Esophagus mucosa (tissue), 1 donor: ENCODE data around the gene KCNA5. TPM values are rescaled to one million over a fixed set of nuclear protein-coding genes. Genes with fewer than 3 reads are reported as not detected.

Source experiments
- ATAC-seq: fragments of 200-7000 bp; cut with Tn5 transposase; one replicate; pipeline ENCODE4 v1.9.1; 2020
- total RNA-seq: library from RNA; stranded (reverse); gene quantifications from one replicate; pipeline ENCODE4 v1.2.4, GENCODE V29; 2023
- donor health status: DM: yes; HTN: yes; CAD: no.

KCNA5 gene
- total RNA-seq, 1 donor from 2014 or later = not detected

DNA sequence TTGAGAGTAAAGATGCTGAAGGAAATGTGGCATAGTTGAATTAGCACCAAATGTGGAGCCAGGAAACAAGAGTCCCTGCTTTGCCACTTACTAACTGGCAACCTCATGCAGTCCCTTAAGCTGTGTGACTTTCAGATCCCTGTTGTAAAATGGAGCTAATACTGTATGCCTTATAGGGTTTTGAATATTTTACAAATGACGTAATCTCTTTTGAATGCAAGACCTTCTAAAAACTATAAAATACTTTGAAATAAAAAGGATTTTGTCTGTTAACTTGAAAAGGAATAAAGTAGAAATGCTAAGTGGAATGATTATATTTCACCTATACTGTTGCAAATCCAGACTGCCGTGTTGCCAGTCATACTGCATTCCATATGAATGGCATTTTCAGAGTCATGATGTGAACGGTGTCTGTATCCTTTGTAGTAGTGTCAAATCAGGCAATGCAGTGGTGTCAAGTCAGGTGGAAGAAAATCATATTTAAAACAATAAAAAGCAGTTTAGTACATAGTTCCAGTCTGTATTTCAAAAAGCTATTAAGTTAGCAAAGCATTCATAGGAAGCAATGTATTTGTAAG is 21.3 kb downstream of the KCNA5 start:
- ATAC-seq = no peak

DNA sequence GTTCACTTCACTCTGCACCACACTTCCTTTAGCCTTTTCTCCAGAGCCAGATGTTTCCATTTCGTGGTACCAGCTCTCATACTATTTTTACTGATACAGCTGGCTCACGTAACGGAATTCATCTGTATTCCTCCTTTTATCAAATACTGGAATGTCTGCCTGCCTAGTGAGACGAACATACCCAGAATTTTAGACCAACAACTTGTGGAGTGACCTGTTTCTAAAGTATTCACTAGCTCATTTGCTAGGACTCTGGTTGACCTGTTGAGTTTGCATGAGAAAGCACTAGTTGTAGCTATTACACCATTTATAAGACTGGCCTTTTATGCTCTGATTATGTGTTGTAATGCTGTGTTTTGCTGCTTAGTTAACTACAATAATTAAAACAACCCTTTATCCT is 22.6 kb downstream of the KCNA5 start:
- ATAC-seq = no peak

DNA sequence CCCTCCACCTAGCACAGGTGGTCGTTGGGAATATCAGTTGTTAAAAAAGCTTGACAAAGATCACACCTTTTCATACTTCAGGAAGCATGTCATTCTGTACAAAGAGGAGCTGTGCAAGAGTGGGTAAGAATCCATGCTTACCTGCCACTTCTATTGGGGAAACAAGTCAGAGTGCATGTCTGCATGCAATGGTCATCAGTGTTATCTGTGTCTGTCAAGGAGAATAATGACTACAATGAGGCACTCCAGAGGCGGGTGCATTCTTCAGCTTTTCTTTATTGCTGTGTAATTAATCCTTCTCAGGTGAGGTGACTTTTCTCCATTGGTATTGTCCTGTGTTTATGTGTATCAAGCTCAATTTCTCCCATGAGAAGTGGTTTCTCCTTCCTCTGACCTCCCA is 24.4 kb downstream of the KCNA5 start:
- no peak for ATAC-seq

DNA sequence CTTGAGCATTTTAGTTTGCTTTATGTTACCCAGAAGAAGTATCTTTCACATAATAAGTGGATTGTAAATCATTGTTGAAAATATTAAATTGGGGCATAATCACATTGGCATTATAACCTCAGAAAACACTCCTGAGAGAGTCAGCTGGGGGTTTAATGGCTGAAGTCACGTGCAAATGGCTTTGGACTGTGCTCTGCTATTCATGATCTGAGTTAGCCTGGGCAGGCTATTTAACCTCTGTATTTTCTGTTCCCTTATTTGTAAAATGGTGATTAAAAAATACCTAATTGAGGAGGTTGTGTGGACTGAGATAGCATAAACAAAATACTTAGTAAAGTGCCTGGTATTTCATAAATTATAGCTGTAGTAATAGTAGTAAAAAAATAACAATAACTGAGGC is 24.9 kb downstream of the KCNA5 start:
- ATAC-seq = no peak

DNA sequence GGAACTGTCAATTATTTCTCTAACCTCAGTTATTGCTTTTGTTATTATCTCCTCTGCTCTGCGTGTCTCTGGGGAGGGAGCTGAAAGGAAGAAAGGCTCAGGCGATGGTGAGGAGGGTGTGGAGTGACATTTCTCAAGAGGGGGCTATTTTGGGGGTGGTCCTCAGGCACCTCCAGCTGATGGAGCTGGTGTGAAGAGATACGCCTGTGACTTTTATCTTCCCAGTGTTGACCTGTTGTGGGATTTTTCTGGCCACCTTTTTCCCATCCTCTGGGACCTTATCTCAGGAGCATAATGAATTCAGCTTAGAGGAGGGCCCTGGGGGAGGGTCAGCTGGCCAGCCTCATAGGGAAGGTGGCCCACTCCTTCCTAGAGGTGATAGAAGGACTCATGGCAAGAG is 26.4 kb downstream of the KCNA5 start:
- ATAC-seq = no peak

GRCh38 chr12:5071496-5071895 is 27.8 kb downstream of the KCNA5 start:
- no peak for ATAC-seq

- no peak for ATAC-seq
Measured at GRCh38 chr12:5072311-5072710, 28.6 kb downstream of the KCNA5 start.

GRCh38 chr12:5073054-5073453 is 29.4 kb downstream of the KCNA5 start:
- no peak for ATAC-seq

GRCh38 chr12:5073853-5074252 is 30.2 kb downstream of the KCNA5 start:
- no peak for ATAC-seq

GRCh38 chr12:5076761-5077160 is 33.1 kb downstream of the KCNA5 start:
- no peak for ATAC-seq

DNA sequence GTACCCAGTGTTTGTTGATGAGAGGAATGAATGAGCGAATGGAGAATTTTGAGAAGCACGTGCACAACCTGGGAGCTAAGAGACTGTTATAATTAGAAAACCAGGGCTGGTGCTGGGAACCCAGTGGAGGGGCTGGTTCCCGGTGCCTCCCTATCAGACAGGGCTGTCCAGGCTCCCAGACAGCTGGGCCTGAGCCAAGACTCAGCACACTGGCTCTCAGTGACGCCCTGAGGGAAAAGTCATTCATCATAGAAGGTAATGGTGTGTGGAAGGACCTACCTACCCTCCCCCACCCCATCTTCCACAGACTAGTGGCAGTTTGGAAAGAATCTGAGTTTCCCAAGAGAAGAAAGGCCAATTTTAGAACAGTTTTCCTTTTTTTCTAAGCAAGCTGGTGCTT is 34.7 kb downstream of the KCNA5 start:
- ATAC-seq = no peak

DNA sequence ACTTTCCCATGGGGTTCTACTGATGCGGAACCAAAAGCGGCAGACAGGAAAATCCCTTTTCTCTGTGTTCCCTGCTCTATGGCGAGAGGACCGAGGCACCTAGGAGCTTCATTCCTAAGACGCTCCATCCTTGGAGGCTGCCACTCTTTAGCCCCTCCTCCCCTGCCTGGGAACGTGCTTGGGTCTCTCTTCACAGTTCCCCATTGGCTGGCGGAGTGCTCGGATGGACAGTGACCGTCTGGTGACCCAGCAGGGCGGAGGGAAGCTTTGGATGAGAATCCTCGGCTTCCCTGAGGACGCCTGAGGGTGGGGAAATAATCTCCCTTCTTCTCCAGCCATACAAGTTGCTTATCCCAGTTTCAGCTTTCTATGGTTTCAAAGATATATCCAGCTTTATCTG is 37.3 kb downstream of the KCNA5 start:
- ATAC-seq = no peak

GRCh38 chr12:5083955-5084849 is 40.5 kb downstream of the KCNA5 start:
- ATAC-seq = peak; percentile 66

DNA sequence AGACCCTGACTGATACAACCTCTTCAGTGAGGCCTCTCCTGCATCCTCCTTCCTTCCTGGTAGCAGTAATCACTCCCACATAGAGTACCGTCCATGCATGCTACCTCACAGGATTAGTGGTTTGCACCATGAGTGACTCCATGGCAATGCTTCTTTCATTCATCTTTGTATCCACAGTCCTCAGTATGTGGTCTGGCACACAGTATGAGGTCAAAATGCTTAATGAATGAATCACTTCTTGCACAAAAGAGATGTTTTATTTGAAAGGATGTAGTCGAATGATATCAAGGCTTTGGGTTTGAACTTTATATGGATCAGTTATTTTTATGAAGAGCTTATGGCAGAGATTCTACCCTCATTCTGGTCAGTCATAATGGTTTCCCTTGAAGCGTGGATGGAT is 42.2 kb downstream of the KCNA5 start:
- ATAC-seq = peak; percentile 51

- ATAC-seq = no peak
Measured at GRCh38 chr12:5087831-5088554, 44.3 kb downstream of the KCNA5 start.

DNA sequence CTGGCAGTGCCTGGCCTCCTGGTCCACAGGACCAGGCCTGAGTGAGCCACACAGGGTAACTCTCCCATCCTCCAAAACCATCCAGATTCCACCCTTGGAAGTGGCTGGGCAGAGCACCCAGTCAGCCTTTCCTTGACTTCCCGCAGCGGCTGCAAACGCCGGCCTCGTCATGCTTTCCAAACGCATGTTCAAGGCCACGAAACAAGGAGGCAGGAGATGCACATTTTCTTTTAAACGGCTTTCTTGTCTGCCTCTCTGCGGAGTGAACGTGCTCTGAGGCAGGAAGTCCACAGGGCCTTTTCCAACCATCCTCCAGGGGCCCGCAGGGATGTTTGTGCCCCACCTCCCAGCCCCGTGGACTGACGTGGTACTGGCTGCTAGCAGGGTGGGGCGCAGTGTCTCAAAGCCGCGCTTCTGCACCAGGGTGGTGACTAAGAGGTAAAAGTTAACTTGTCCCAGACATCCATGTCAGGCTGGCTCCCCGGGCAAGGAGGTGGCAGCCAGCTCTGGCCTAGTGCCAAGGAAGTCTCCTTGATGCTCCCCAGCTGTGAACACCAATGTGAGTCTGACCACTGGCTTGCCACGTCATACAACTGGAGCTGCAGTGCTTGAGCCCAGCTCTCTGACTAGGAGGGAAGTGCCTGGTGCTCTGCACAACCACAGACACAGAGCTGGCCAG is 45.0 kb downstream of the KCNA5 start:
- peak; percentile 34 for ATAC-seq

DNA sequence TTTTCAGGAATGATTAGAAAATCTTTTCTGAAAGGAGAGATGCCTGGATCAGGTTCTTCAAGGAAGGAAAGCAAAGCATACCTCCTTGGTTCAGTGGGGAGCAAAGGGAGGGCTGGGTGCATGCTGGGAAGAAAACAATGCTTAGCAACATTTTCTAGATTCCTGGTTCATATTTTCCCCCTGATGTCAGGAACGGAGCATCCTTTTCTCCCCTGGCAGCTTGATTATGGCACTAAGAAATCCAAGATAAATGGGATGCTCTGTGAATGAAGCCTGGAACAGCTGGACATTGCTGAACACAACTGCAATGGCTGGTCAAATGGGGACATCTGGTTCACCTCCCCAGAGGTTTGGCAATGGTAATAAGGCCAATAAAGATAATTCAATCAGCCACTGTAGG is 50.9 kb downstream of the KCNA5 start:
- ATAC-seq = no peak

GRCh38 chr12:5094986-5095385 is 51.3 kb downstream of the KCNA5 start:
- ATAC-seq = no peak

Other genes starting within 250 kb of the KCNA5 start
- not detected for gene KCNA1, start 134.0 kb upstream of the KCNA5 start, total RNA-seq